Measurements from ENCODE around the gene NCAPG.
"Not testable (repeated sequence)": the region's sequence is repeated elsewhere in the genome, so short reads cannot be mapped to it uniquely, and the experiment has no call there.

GRCh38 chr4:17861906-17862305 lies 51.1 kb downstream of the NCAPG start:
- TF ChIP-seq POLR2A (IDR thresholded peaks at IDR 0.05; ENCODE audit: low read length); GATA1 (IDR thresholded peaks at IDR 0.05; ENCODE audit: low read depth, low read length): not testable (repeated sequence)
